Measurements from ENCODE around the gene MANSC1.

GRCh38 chr12:12331244-12331771 is 18.7 kb downstream of the MANSC1 start:
- no peak for TF ChIP-seq CTCF (IDR thresholded peaks at IDR 0.05)
- TF ChIP-seq EZH2 (IDR thresholded peaks at IDR 0.05; ENCODE audit: borderline replicate concordance, insufficient read depth, low read depth, low read length, poor library complexity, severe bottlenecking) = no peak

All from B cell (primary cell).